Hepatocyte (in vitro differentiated cells): ENCODE results near the gene CYB561. TPM values are rescaled to one million over a fixed set of nuclear protein-coding genes. Genes with fewer than 3 reads are reported as not detected.

ENCODE experiments used
- DNase-seq: peaks from one replicate; pipeline ENCODE4 v3.0.0-alpha.2; 2016; ENCODE audit warnings: low spot score
- H2AFZ ChIP-seq: fragments of 200-600 bp; sonication (generic); 2 replicates; pipeline ENCODE4 v1.6.0; 2016; ENCODE audit warnings: antibody characterized with exemption, mild to moderate bottlenecking
- H3K27ac ChIP-seq: fragments of 200-600 bp; sonication (generic); 2 replicates; pipeline ENCODE4 v1.5.1; 2016; ENCODE audit warnings: mild to moderate bottlenecking
- H3K27me3 ChIP-seq: fragments of 200-600 bp; sonication (generic); 2 replicates; pipeline ENCODE4 v1.6.1; 2016
- H3K36me3 ChIP-seq: fragments of 200-600 bp; sonication (generic); replicated peaks from 2 replicates; pipeline ENCODE4 v1.5.1; 2016; ENCODE audit warnings: low read depth; ENCODE audit not compliant: insufficient read depth
- H3K4me1 ChIP-seq: fragments of 200-600 bp; sonication (generic); 2 replicates; pipeline ENCODE4 v1.5.1; 2016; ENCODE audit warnings: mild to moderate bottlenecking, moderate library complexity; ENCODE audit not compliant: insufficient read depth
- H3K4me2 ChIP-seq: fragments of 200-600 bp; sonication (generic); 2 replicates; pipeline ENCODE4 v1.6.0; 2016
- H3K4me3 ChIP-seq: fragments of 200-600 bp; sonication (generic); 2 replicates; pipeline ENCODE4 v1.5.1; 2016; ENCODE audit warnings: mild to moderate bottlenecking
- H3K79me2 ChIP-seq: fragments of 200-600 bp; sonication (generic); 2 replicates; pipeline ENCODE4 v1.6.0; 2017; ENCODE audit warnings: mild to moderate bottlenecking
- H3K9me2 ChIP-seq: fragments of 200-600 bp; sonication (generic); replicated peaks from 2 replicates; pipeline ENCODE4 v1.6.0; 2017; ENCODE audit warnings: mild to moderate bottlenecking; ENCODE audit not compliant: insufficient read depth
- H3K9me3 ChIP-seq: fragments of 200-600 bp; sonication (generic); 2 replicates; pipeline ENCODE4 v1.5.1; 2016; ENCODE audit warnings: low read depth, mild to moderate bottlenecking
- H4K20me1 ChIP-seq: fragments of 200-600 bp; sonication (generic); 2 replicates; pipeline ENCODE4 v1.6.0; 2016; ENCODE audit warnings: mild to moderate bottlenecking; ENCODE audit not compliant: insufficient read depth, poor library complexity, severe bottlenecking
- EZH2 ChIP-seq: fragments of 200-600 bp; sonication (generic); IDR thresholded peaks from 2 replicates; pipeline ENCODE4 v1.6.1; 2016; ENCODE audit warnings: antibody characterized with exemption, mild to moderate bottlenecking, borderline replicate concordance
- EZH2phosphoT487 ChIP-seq: fragments of 200-600 bp; sonication (generic); IDR thresholded peaks from one replicate; pipeline ENCODE4 v1.6.1; 2018; ENCODE audit warnings: antibody characterized with exemption, mild to moderate bottlenecking, low read depth, moderate library complexity; ENCODE audit not compliant: unreplicated experiment, severe bottlenecking
- WGBS: methylation state at CpG from one replicate; pipeline ENCODE4 v1.1.6; 2016; ENCODE audit warnings: low lambda C conversion rate; ENCODE audit errors: missing lambda C conversion rate; 5-methylcytosine and 5-hydroxymethylcytosine counted together
- polyA plus RNA-seq: library from polyadenylated mRNA; unstranded; fragments of >200 nt; fragmentation: Nextera tagmentation; extraction: Ambion mirVana; gene quantifications from 2 replicates; pipeline ENCODE4 v1.2.1, GENCODE V29; 2016
- small RNA-seq: library from RNA; depleted of rRNA; stranded (forward); fragments of <200 nt; gene quantifications from one replicate; pipeline ENCODE3, GENCODE V24; 2014
- total RNA-seq: library from RNA; depleted of rRNA; stranded (reverse); fragments of >200 nt; gene quantifications from 2 replicates; pipeline ENCODE4 v1.2.3, GENCODE V29; 2014
- TF ChIP-seq, protein P1 (sequence below): fragments of 200-600 bp; sonication (generic); IDR thresholded peaks from 2 replicates; pipeline ENCODE4 v1.5.1; 2016; ENCODE audit warnings: antibody characterized with exemption, mild to moderate bottlenecking; ENCODE audit not compliant: poor library complexity

Gene CYB561
- total and polyA plus RNA-seq, 2 experiments from 2014 or later, result 12.9 to 20.2 TPM

DNA sequence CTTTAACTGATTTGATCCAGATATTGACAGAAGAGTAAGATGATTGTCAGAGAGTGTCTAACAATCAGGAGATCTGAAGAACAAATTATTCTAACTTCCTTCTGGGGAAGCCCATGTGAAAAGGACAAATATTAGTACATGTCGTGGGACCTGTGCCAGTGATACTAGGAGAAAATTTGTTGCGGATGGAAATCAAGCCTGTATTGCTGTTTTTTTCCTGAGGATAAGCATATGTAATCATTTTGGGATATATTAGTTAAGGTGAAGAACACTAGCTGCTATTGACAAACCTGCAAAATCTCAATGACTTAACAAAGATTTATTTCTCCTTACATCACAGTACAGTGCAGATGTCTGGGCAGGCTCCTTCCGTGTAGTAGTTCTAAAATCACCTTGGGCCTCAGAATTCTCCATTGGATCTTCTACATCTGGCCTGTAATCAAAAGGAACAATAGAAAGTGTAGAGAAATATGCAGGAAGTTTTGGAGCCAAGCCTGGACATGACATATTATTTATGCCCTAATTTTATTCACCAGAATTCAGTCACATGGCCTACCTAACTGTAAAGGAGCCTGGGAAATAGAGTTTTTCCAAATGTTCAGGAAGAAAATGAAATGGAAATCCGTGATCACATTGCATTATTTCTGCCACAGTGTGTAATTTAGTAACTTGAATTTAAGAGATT lies 58.3 kb downstream of the CYB561 start:
- no peaks in the 10 kb centered on the region for H3K79me2 ChIP-seq
- no peaks in the 10 kb centered on the region for H3K27me3 ChIP-seq
- H3K9me2 ChIP-seq, result no peaks in the 10 kb centered on the region
- no peak overlapping the region for H3K4me2 ChIP-seq
- H3K4me3 ChIP-seq, result no peak overlapping the region
- no peaks in the 10 kb centered on the region for H3K36me3 ChIP-seq
- no peak for TF ChIP-seq EZH2
- TF ChIP-seq, protein P1, sequence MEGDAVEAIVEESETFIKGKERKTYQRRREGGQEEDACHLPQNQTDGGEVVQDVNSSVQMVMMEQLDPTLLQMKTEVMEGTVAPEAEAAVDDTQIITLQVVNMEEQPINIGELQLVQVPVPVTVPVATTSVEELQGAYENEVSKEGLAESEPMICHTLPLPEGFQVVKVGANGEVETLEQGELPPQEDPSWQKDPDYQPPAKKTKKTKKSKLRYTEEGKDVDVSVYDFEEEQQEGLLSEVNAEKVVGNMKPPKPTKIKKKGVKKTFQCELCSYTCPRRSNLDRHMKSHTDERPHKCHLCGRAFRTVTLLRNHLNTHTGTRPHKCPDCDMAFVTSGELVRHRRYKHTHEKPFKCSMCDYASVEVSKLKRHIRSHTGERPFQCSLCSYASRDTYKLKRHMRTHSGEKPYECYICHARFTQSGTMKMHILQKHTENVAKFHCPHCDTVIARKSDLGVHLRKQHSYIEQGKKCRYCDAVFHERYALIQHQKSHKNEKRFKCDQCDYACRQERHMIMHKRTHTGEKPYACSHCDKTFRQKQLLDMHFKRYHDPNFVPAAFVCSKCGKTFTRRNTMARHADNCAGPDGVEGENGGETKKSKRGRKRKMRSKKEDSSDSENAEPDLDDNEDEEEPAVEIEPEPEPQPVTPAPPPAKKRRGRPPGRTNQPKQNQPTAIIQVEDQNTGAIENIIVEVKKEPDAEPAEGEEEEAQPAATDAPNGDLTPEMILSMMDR, result no peak
- no peak for TF ChIP-seq EZH2phosphoT487
- DNase-seq, result no peak
- no peak overlapping the region for H3K27ac ChIP-seq
- H3K4me1 ChIP-seq, result no peaks in the 10 kb centered on the region
- WGBS, result 95% methylated on average over 4 of the region's 4 CpGs
- H2AFZ ChIP-seq, result no peak overlapping the region
- no peaks in the 10 kb centered on the region for H4K20me1 ChIP-seq
- no peaks in the 10 kb centered on the region for H3K9me3 ChIP-seq

DNA sequence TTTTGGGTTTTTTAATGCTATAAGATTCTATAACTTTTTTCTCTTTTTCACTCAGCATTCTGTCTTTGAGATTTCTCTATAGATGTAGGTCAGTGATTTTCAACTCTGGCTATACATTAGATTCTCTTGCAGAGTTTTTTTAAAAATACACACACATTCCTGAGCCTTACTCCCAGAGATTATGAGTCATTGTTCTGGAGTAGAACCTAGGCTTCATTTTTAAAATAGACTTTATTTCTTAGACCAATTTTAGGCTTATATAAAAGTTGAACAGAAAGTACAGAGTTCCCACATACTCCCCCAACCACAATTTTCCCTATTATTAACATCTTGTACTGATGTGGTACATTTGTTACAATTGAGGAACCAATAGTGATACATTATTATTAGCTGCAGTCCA lies 63.3 kb downstream of the CYB561 start:
- no peaks in the 10 kb centered on the region for H3K36me3 ChIP-seq
- H4K20me1 ChIP-seq, result no peaks in the 10 kb centered on the region
- no peak overlapping the region for H3K27ac ChIP-seq
- no peaks in the 10 kb centered on the region for H3K4me1 ChIP-seq
- no peak overlapping the region for H3K4me3 ChIP-seq
- no peak overlapping the region for H3K4me2 ChIP-seq
- no peak overlapping the region for H2AFZ ChIP-seq
- no peaks in the 10 kb centered on the region for H3K27me3 ChIP-seq
- TF ChIP-seq EZH2 (no peak), EZH2phosphoT487 (no peak)
- TF ChIP-seq, protein P1, result no peak
- DNase-seq, result no peak
- no peaks in the 10 kb centered on the region for H3K9me2 ChIP-seq
- no peaks in the 10 kb centered on the region for H3K79me2 ChIP-seq
- no peaks in the 10 kb centered on the region for H3K9me3 ChIP-seq

Small RNAs within 50 kb of the gene (small RNA-seq; reads per million reads assigned to genes)
- gene AC005828.6, result not detected

Other genes with a start within 250 kb of the CYB561 start
- gene ACE, start 30.8 kb upstream of the CYB561 start, total RNA-seq, result 4.2 and 8.0 TPM in 2 replicates
- gene ACE, start 30.8 kb upstream of the CYB561 start, polyA plus RNA-seq, result 7.2 and 9.5 TPM in 2 replicates
- 0.28 and 0.33 TPM in 2 replicates for gene KCNH6, start 77.1 kb upstream of the CYB561 start, total RNA-seq
- 0.36 TPM in 1 of 2 replicates, not detected in the other for gene KCNH6, start 77.1 kb upstream of the CYB561 start, polyA plus RNA-seq
- gene DCAF7, start 104.2 kb upstream of the CYB561 start, total RNA-seq, result 47.6 and 53.0 TPM in 2 replicates
- gene DCAF7, start 104.2 kb upstream of the CYB561 start, polyA plus RNA-seq, result 56.5 and 57.2 TPM in 2 replicates
- 17.0 and 20.2 TPM in 2 replicates for gene TACO1, start 154.6 kb upstream of the CYB561 start, total RNA-seq
- 23.8 and 32.2 TPM in 2 replicates for gene TACO1, start 154.6 kb upstream of the CYB561 start, polyA plus RNA-seq
- 13.4 and 15.6 TPM in 2 replicates for gene MAP3K3, start 176.1 kb upstream of the CYB561 start, total RNA-seq
- 15.3 and 15.5 TPM in 2 replicates for gene MAP3K3, start 176.1 kb upstream of the CYB561 start, polyA plus RNA-seq